HEK293T (cell line): ENCODE data around the gene CLEC18B.
"Not testable (repeated sequence)": the region's sequence is repeated elsewhere in the genome, so short reads cannot be mapped to it uniquely, and the experiment has no call there.

ENCODE experiments used
- BHLHE40 ChIP-seq: fragments of 450-650 bp; IDR thresholded peaks from 2 replicates; pipeline ENCODE4 v1.6.1; 2016; ENCODE audit warnings: mild to moderate bottlenecking, moderate library complexity, borderline replicate concordance
- ELF4 ChIP-seq: fragments of 450-650 bp; IDR thresholded peaks from 2 replicates; pipeline ENCODE4 v1.6.1; 2017; ENCODE audit warnings: antibody characterized with exemption
- FOXM1 ChIP-seq: fragments of 450-650 bp; IDR thresholded peaks from 2 replicates; pipeline ENCODE4 v1.6.1; 2017; ENCODE audit warnings: mild to moderate bottlenecking, borderline replicate concordance
- HDGF ChIP-seq: fragments of 450-650 bp; IDR thresholded peaks from 2 replicates; pipeline ENCODE4 v1.6.1; 2017; ENCODE audit warnings: antibody characterized with exemption, borderline replicate concordance
- L3MBTL2 ChIP-seq: fragments of 450-650 bp; conservative IDR thresholded peaks from 2 replicates; pipeline ENCODE4 v1.6.1; 2016; ENCODE audit warnings: mild to moderate bottlenecking
- NFRKB ChIP-seq: fragments of 450-650 bp; IDR thresholded peaks from 2 replicates; pipeline ENCODE4 v1.6.1; 2016; ENCODE audit warnings: mild to moderate bottlenecking, moderate library complexity
- SUZ12 ChIP-seq: fragments of 450-650 bp; IDR thresholded peaks from 2 replicates; pipeline ENCODE4 v1.6.1; 2016; ENCODE audit warnings: mild to moderate bottlenecking
- TARDBP ChIP-seq: fragments of 450-650 bp; IDR thresholded peaks from 2 replicates; pipeline ENCODE4 v1.6.1; 2016
- ZNF384 ChIP-seq: fragments of 450-650 bp; IDR thresholded peaks from 2 replicates; pipeline ENCODE4 v1.6.1; 2016

- not testable (repeated sequence) for TF ChIP-seq TARDBP, ELF4, HDGF, ZNF384, BHLHE40, L3MBTL2, FOXM1, SUZ12, NFRKB
Measured at GRCh38 chr16:74421482-74421785, 156 bp upstream of the CLEC18B start.
